Caco-2 (cell line): Measurements from ENCODE around the gene VPS13D. TPM values are rescaled to one million over a fixed set of nuclear protein-coding genes. Genes with fewer than 3 reads are reported as not detected.

Source experiments
- BruUV-seq: library from RNA; stranded (reverse); fragments of 400-500 nt; replicated peaks from 2 replicates; lab custom pipeline; 2021; lab: Mats Ljungman, UMichigan
- CTCF ChIA-PET: fragments of 300-600 bp; sonication (Branson Sonifier 250); formaldehyde crosslinking; loops from one replicate; lab custom pipeline; 2022; ENCODE audit warnings: antibody characterized with exemption; lab: Charles Lee
- POLR2A ChIA-PET: fragments of 300-600 bp; sonication (Branson Sonifier 250); formaldehyde crosslinking; loops from one replicate; lab custom pipeline; 2022; ENCODE audit warnings: antibody characterized with exemption; lab: Charles Lee
- DNase-seq, 2 experiments: peaks; one replicate each; pipeline versions ENCODE4 v3.0.0 to v3.0.0-alpha.2; 2020 to 2022
- H3K27me3 ChIP-seq: replicated peaks from 2 replicates; pipeline ENCODE4 v1.6.0; 2011; ENCODE audit warnings: low read length; ENCODE audit not compliant: control insufficient read depth, insufficient read depth
- H3K36me3 ChIP-seq: 2 replicates; pipeline ENCODE4 v1.5.1; 2011; ENCODE audit warnings: low read length; ENCODE audit not compliant: control insufficient read depth, insufficient read depth
- H3K4me1 ChIP-seq: fragments of 250-450 bp; sonication (Bioruptor Pico); 2 replicates; pipeline ENCODE4 v1.5.1; 2020; ENCODE audit warnings: mild to moderate bottlenecking
- H3K4me3 ChIP-seq: 2 replicates; pipeline ENCODE4 v1.5.1; 2011; ENCODE audit warnings: low read depth, mild to moderate bottlenecking, control low read depth, low read length
- H3K9me3 ChIP-seq: fragments of 250-450 bp; sonication (Bioruptor Pico); 2 replicates; pipeline ENCODE4 v1.5.1; 2020; ENCODE audit warnings: mild to moderate bottlenecking, moderate library complexity
- H3K27ac Mint-ChIP-seq: one replicate; pipeline ENCODE4 v1.8.0; 2022; ENCODE audit warnings: mixed read lengths; ENCODE audit not compliant: unreplicated experiment
- H3K27me3 Mint-ChIP-seq: one replicate; pipeline ENCODE4 v1.8.0; 2022; ENCODE audit warnings: mixed read lengths; ENCODE audit not compliant: insufficient read depth, unreplicated experiment
- H3K36me3 Mint-ChIP-seq: one replicate; pipeline ENCODE4 v1.8.0; 2022; ENCODE audit warnings: mild to moderate bottlenecking, mixed read lengths; ENCODE audit not compliant: insufficient read depth, unreplicated experiment
- H3K4me1 Mint-ChIP-seq: one replicate; pipeline ENCODE4 v1.8.0; 2022; ENCODE audit warnings: low read depth, mixed read lengths; ENCODE audit not compliant: unreplicated experiment
- H3K4me3 Mint-ChIP-seq: one replicate; pipeline ENCODE4 v1.8.0; 2022; ENCODE audit warnings: mild to moderate bottlenecking, moderate library complexity, mixed read lengths; ENCODE audit not compliant: unreplicated experiment
- H3K9me3 Mint-ChIP-seq: one replicate; pipeline ENCODE4 v1.8.0; 2022; ENCODE audit warnings: mixed read lengths; ENCODE audit not compliant: unreplicated experiment
- intact Hi-C: fragments of 100-400 bp; cut with micrococcal nuclease; formaldehyde crosslinking; loops from one replicate; pipeline ENCODE4 v1.10.0; 2022; ENCODE audit not compliant: unreplicated experiment
- total RNA-seq: library from RNA; stranded (reverse); gene quantifications from 2 replicates; pipeline ENCODE4 v1.2.3, GENCODE V29; 2022
- TF ChIP-seq, protein P1 (sequence below), 2 experiments: fragments of 200-600 bp in 1 of 2; IDR thresholded peaks; 1 replicate in 1 of 2; 2 replicates in 1 of 2; pipeline versions ENCODE4 v1.5.1 to v1.8.0; 2011 to 2022; ENCODE audit warnings: antibody characterized with exemption in 1 of 2, control low read depth in 1 of 2, inconsistent platforms in 1 of 2, low read depth in 1 of 2, low read length in 1 of 2, mild to moderate bottlenecking in 1 of 2, moderate library complexity in 1 of 2; ENCODE audit not compliant: insufficient read depth in 1 of 2, severe bottlenecking in 1 of 2, unreplicated experiment in 1 of 2

VPS13D gene
- total RNA-seq, 1 experiment from 2014 or later, result 25.6 TPM

DNA sequence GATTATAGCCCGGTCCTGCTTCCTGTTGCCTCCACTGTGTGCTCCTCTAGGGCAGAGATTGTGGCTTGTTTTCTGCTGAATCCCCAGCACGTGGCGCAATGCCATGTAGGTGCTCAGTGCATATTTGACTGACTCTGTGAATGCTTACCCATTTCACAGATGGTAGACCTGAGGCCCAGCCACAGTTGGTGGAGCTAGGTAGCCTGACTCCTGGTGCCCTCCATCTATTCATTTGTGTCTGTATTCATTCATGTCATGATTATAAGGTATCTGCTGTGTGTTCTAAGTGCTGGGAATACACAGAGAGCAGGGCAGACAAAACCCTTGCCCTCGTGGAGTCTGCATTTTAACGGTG, 40.5 kb upstream of the VPS13D start:
- Histone ChIP-seq H3K36me3 (no peaks in the 10 kb centered on the region), H3K4me1 (no peaks in the 10 kb centered on the region), H3K27me3 (no peaks in the 10 kb centered on the region), H3K9me3 (no peaks in the 10 kb centered on the region), H3K4me3 (no peak overlapping the region)
- BruUV-seq, result no TSS peak
- H3K9me3 Mint-ChIP-seq, result no peaks in the 10 kb centered on the region
- no peaks in the 10 kb centered on the region for H3K36me3 Mint-ChIP-seq
- H3K4me1 Mint-ChIP-seq, result peaks cover 6% of the 10 kb centered on the region
- H3K4me3 Mint-ChIP-seq, result no peak overlapping the region
- CTCF ChIA-PET, result no interaction called here
- no peaks in the 10 kb centered on the region for H3K27me3 Mint-ChIP-seq
- POLR2A ChIA-PET, result no interaction called here
- no peak for DNase-seq
- no peak overlapping the region for H3K27ac Mint-ChIP-seq
- TF ChIP-seq, protein P1, sequence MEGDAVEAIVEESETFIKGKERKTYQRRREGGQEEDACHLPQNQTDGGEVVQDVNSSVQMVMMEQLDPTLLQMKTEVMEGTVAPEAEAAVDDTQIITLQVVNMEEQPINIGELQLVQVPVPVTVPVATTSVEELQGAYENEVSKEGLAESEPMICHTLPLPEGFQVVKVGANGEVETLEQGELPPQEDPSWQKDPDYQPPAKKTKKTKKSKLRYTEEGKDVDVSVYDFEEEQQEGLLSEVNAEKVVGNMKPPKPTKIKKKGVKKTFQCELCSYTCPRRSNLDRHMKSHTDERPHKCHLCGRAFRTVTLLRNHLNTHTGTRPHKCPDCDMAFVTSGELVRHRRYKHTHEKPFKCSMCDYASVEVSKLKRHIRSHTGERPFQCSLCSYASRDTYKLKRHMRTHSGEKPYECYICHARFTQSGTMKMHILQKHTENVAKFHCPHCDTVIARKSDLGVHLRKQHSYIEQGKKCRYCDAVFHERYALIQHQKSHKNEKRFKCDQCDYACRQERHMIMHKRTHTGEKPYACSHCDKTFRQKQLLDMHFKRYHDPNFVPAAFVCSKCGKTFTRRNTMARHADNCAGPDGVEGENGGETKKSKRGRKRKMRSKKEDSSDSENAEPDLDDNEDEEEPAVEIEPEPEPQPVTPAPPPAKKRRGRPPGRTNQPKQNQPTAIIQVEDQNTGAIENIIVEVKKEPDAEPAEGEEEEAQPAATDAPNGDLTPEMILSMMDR (IDR thresholded peaks at IDR 0.05; ENCODE audit: insufficient read depth in 1 of 2, low read depth in 1 of 2, low read length in 1 of 2, severe bottlenecking in 1 of 2, unreplicated experiment in 1 of 2), result no peak
- intact Hi-C loops, result no loop called here

- ChIA-PET POLR2A (no interaction called here), CTCF (no interaction called here)
- Mint-ChIP-seq H3K4me1 (peaks cover 6% of the 10 kb centered on the region), H3K4me3 (no peak overlapping the region), H3K27me3 (no peaks in the 10 kb centered on the region), H3K27ac (no peak overlapping the region), H3K9me3 (no peaks in the 10 kb centered on the region), H3K36me3 (no peaks in the 10 kb centered on the region)
- Histone ChIP-seq H3K4me3 (no peak overlapping the region), H3K36me3 (no peaks in the 10 kb centered on the region), H3K27me3 (no peaks in the 10 kb centered on the region), H3K4me1 (no peaks in the 10 kb centered on the region), H3K9me3 (no peaks in the 10 kb centered on the region)
- no peak for DNase-seq
- intact Hi-C loops, result no loop called here
- TF ChIP-seq, protein P1 (IDR thresholded peaks at IDR 0.05; ENCODE audit: insufficient read depth in 1 of 2, low read depth in 1 of 2, low read length in 1 of 2, severe bottlenecking in 1 of 2, unreplicated experiment in 1 of 2), result no peak
- BruUV-seq, result no TSS peak
Measured at GRCh38 chr1:12191242-12192032, 38.4 kb upstream of the VPS13D start.

DNA sequence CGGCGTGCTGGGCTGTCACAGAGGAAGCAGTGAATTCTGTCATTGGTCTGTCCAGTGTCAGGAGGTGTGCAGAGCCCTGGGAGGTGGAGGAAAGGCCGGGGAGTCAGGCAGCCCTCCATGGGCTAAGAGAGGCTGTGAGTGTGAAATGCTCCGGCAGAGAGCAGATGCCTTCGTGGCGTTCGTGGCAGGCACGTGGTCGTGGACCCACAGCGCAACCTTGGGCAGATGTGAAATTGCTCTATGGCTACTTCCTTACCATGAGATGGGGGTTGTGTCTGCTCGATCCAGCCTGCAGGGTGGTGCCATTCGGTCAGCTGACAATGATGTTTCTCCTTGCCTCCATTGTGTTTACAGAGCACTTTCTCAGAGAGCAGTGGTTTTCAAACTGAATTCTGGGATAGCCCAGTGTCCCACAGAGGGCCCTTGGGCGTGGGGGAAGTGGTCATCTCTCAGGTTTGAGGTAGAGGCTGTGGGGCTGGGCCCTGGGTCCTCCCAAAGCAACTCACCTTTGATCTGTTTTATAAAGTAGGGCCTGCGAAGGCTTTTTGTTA, 35.1 kb upstream of the VPS13D start:
- Mint-ChIP-seq H3K27me3 (no peaks in the 10 kb centered on the region), H3K9me3 (no peaks in the 10 kb centered on the region), H3K4me3 (no peak overlapping the region), H3K36me3 (no peaks in the 10 kb centered on the region), H3K4me1 (no peaks in the 10 kb centered on the region), H3K27ac (no peak overlapping the region)
- Histone ChIP-seq H3K4me1 (no peaks in the 10 kb centered on the region), H3K4me3 (no peak overlapping the region), H3K36me3 (no peaks in the 10 kb centered on the region), H3K27me3 (no peaks in the 10 kb centered on the region), H3K9me3 (no peaks in the 10 kb centered on the region)
- ChIA-PET CTCF (no interaction called here), POLR2A (no interaction called here)
- no peak for DNase-seq
- intact Hi-C loops, result no loop called here
- TF ChIP-seq, protein P1 (IDR thresholded peaks at IDR 0.05; ENCODE audit: insufficient read depth in 1 of 2, low read depth in 1 of 2, low read length in 1 of 2, severe bottlenecking in 1 of 2, unreplicated experiment in 1 of 2), result no peak
- BruUV-seq, result no TSS peak
